Calu3 (cell line): Measurements from ENCODE around the gene TMEM59. TPM values are rescaled to one million over a fixed set of nuclear protein-coding genes. Genes with fewer than 3 reads are reported as not detected.
"Not testable (repeated sequence)": the region's sequence is repeated elsewhere in the genome, so short reads cannot be mapped to it uniquely, and the experiment has no call there.

Experiments
- BruUV-seq: library from RNA; stranded (reverse); fragments of 400-500 nt; replicated peaks from 2 replicates; lab custom pipeline; 2021; lab: Mats Ljungman, UMichigan
- CTCF ChIA-PET: fragments of 300-600 bp; sonication (Branson Sonifier 250); formaldehyde crosslinking; loops from one replicate; lab custom pipeline; 2022; ENCODE audit warnings: antibody characterized with exemption; lab: Charles Lee
- DNase-seq: peaks from one replicate; pipeline ENCODE4 v3.0.0; 2022
- H3K27ac Mint-ChIP-seq: one replicate; pipeline ENCODE4 v1.8.0; 2022; ENCODE audit warnings: mixed read lengths; ENCODE audit not compliant: unreplicated experiment
- H3K27me3 Mint-ChIP-seq: one replicate; pipeline ENCODE4 v1.8.0; 2022; ENCODE audit warnings: mixed read lengths; ENCODE audit not compliant: unreplicated experiment
- H3K36me3 Mint-ChIP-seq: one replicate; pipeline ENCODE4 v1.8.0; 2022; ENCODE audit warnings: mild to moderate bottlenecking, moderate library complexity, mixed read lengths; ENCODE audit not compliant: insufficient read depth, unreplicated experiment
- H3K4me1 Mint-ChIP-seq: one replicate; pipeline ENCODE4 v1.8.0; 2022; ENCODE audit warnings: mild to moderate bottlenecking, low read depth, mixed read lengths; ENCODE audit not compliant: unreplicated experiment
- H3K4me3 Mint-ChIP-seq: one replicate; pipeline ENCODE4 v1.8.0; 2022; ENCODE audit warnings: mild to moderate bottlenecking, low read depth, moderate library complexity, mixed read lengths; ENCODE audit not compliant: unreplicated experiment
- H3K9me3 Mint-ChIP-seq: one replicate; pipeline ENCODE4 v1.8.0; 2022; ENCODE audit warnings: low read depth, mixed read lengths; ENCODE audit not compliant: unreplicated experiment
- CTCF ChIP-seq: fragments of 200-600 bp; IDR thresholded peaks from one replicate; pipeline ENCODE4 v1.8.0; 2022; ENCODE audit warnings: antibody characterized with exemption; ENCODE audit not compliant: unreplicated experiment
- intact Hi-C: fragments of 100-400 bp; cut with micrococcal nuclease; formaldehyde crosslinking; loops from one replicate; pipeline ENCODE4 v1.10.0; 2022; ENCODE audit not compliant: unreplicated experiment
- total RNA-seq: library from RNA; stranded (reverse); gene quantifications from 2 replicates; pipeline ENCODE4 v1.2.3, GENCODE V29; 2022

Gene TMEM59
- total RNA-seq, 1 experiment from 2014 or later = 316 TPM

- peak; percentile 26 for DNase-seq
- TSS peak; percentile 31 for BruUV-seq
- peaks cover 5% of the 10 kb centered on the region for H3K36me3 Mint-ChIP-seq
- no peaks in the 10 kb centered on the region for H3K9me3 Mint-ChIP-seq
- no peak overlapping the region for H3K27ac Mint-ChIP-seq
- intact Hi-C loops = no loop called here
- TF ChIP-seq CTCF = no peak
- no peaks in the 10 kb centered on the region for H3K4me1 Mint-ChIP-seq
- CTCF ChIA-PET = interaction anchor here (0.6 to 1.0 kb wide), 4 partner anchors 31 to 263 kb away, joined by 3 to 4 read pairs (median 3); no protein-coding TSS in a partner anchor
- H3K4me3 Mint-ChIP-seq = no peak overlapping the region
- H3K27me3 Mint-ChIP-seq = no peaks in the 10 kb centered on the region
Measured at GRCh38 chr1:54052431-54052933, 522 bp downstream of the TMEM59 start.

GRCh38 chr1:54051933-54052430 is 1.0 kb downstream of the TMEM59 start:
- Mint-ChIP-seq H3K36me3 (peaks cover 5% of the 10 kb centered on the region), H3K27ac (no peak overlapping the region), H3K4me3 (no peak overlapping the region), H3K27me3 (no peaks in the 10 kb centered on the region), H3K9me3 (no peaks in the 10 kb centered on the region), H3K4me1 (no peaks in the 10 kb centered on the region)
- no peak for TF ChIP-seq CTCF
- intact Hi-C loops = no loop called here
- BruUV-seq = no TSS peak
- DNase-seq = no peak
- CTCF ChIA-PET = interaction anchor here (0.7 to 1.0 kb wide), 2 partner anchors 152 to 263 kb away, joined by 3 read pairs; no protein-coding TSS in a partner anchor

GRCh38 chr1:54050435-54050834 is 2.6 kb downstream of the TMEM59 start:
- H3K36me3 Mint-ChIP-seq, H3K27me3 Mint-ChIP-seq, BruUV-seq, H3K4me1 Mint-ChIP-seq, H3K4me3 Mint-ChIP-seq, H3K9me3 Mint-ChIP-seq, intact Hi-C loops, H3K27ac Mint-ChIP-seq, DNase-seq: not testable (repeated sequence)
- CTCF ChIA-PET = interaction anchor here (0.7 kb wide), 1 partner anchor 79 kb away, joined by 3 read pairs; no protein-coding TSS in a partner anchor

GRCh38 chr1:54047384-54048305 is 5.4 kb downstream of the TMEM59 start:
- H3K27ac Mint-ChIP-seq = no peak overlapping the region
- CTCF ChIA-PET = no interaction called here
- no peak for TF ChIP-seq CTCF
- H3K36me3 Mint-ChIP-seq = no peaks in the 10 kb centered on the region
- intact Hi-C loops = no loop called here
- no peaks in the 10 kb centered on the region for H3K9me3 Mint-ChIP-seq
- no peak overlapping the region for H3K4me3 Mint-ChIP-seq
- H3K27me3 Mint-ChIP-seq = no peaks in the 10 kb centered on the region
- BruUV-seq = no TSS peak
- H3K4me1 Mint-ChIP-seq = peaks cover 10% of the 10 kb centered on the region
- no peak for DNase-seq
